Mucosa of descending colon (tissue), 3 donors: ENCODE data around the gene AQP2. TPM values are rescaled to one million over a fixed set of nuclear protein-coding genes. Genes with fewer than 3 reads are reported as not detected.

ENCODE experiments used
- ATAC-seq: fragments of 200-7000 bp; cut with Tn5 transposase; one replicate; pipeline ENCODE4 v1.9.1; 2020; ENCODE audit warnings: mild to moderate bottlenecking, moderate library complexity
- DNase-seq, 3 donors: peaks; one replicate each; pipeline ENCODE4 v3.0.0-alpha.2; 2020
- H3K36me3 ChIP-seq: fragments of 200-600 bp; one replicate; pipeline ENCODE4 v1.8.0; 2021; ENCODE audit warnings: low read depth, mild to moderate bottlenecking
- H3K4me1 ChIP-seq: fragments of 200-600 bp; one replicate; pipeline ENCODE4 v1.8.0; 2021; ENCODE audit warnings: low read depth, mild to moderate bottlenecking
- H3K4me3 ChIP-seq: fragments of 200-600 bp; one replicate; pipeline ENCODE4 v1.8.0; 2021; ENCODE audit warnings: mild to moderate bottlenecking
- H3K9me3 ChIP-seq: fragments of 200-600 bp; one replicate; pipeline ENCODE4 v1.8.0; 2021; ENCODE audit warnings: mild to moderate bottlenecking
- CTCF ChIP-seq: fragments of 200-600 bp; IDR thresholded peaks from one replicate; pipeline ENCODE4 v1.8.0; 2022; ENCODE audit warnings: antibody characterized with exemption, mild to moderate bottlenecking
- intact Hi-C, 2 donors: fragments of 100-400 bp; cut with DNase I in 1 of 2; cut with micrococcal nuclease in 1 of 2; formaldehyde crosslinking; loops; one replicate each; pipeline versions ENCODE4 v1.11.0 to v1.11.1; 2022; cut with DNase I, micrococcal nuclease
- total RNA-seq, 3 donors: library from RNA; stranded (reverse); fragmentation: NEBNext Ultra II Directional in 2 of 3; extraction: Animal tissue kit (Norgen Biotek cat#: 25700) in 2 of 3; gene quantifications; one replicate each; pipeline versions ENCODE4 v1.2.1 to v1.2.4, GENCODE V29; 2021 to 2023
- donor health status: DM: no; HTN: no; CAD: no; lungs with moderate emphysema.
- donor health status: DM: no; HTN: no; CAD: no.
- donor health status: DM: no; HTN: yes; CAD: no.

Gene AQP2
- total RNA-seq, 3 donors from 2014 or later: not detected

DNA sequence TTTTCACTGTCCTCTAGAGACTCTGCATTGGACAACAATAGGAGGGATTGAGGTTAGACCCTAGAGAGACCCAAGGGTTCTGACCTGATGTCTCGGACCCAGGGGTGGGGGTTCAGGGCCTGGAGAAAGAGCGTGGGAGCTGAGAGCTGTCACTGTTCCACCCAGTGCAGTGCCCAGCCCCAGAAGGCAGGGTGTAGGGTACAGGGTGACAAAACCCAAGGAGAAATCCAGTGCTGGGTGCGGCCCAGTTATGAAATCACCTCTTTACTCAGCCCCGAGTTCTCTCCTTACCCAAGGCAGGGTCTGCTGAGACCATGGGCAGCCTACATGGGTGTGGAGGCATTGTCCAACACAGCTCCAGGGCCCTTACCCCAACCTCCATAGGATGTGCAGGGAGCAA, 2.6 kb downstream of the AQP2 start:
- Histone ChIP-seq H3K4me1 (no peaks in the 10 kb centered on the region), H3K36me3 (no peaks in the 10 kb centered on the region), H3K4me3 (no peak overlapping the region), H3K9me3 (no peaks in the 10 kb centered on the region)
- ATAC-seq (peak; percentile 10), DNase-seq (no peak)
- TF ChIP-seq CTCF: no peak
- intact Hi-C loops: no loop called here

DNA sequence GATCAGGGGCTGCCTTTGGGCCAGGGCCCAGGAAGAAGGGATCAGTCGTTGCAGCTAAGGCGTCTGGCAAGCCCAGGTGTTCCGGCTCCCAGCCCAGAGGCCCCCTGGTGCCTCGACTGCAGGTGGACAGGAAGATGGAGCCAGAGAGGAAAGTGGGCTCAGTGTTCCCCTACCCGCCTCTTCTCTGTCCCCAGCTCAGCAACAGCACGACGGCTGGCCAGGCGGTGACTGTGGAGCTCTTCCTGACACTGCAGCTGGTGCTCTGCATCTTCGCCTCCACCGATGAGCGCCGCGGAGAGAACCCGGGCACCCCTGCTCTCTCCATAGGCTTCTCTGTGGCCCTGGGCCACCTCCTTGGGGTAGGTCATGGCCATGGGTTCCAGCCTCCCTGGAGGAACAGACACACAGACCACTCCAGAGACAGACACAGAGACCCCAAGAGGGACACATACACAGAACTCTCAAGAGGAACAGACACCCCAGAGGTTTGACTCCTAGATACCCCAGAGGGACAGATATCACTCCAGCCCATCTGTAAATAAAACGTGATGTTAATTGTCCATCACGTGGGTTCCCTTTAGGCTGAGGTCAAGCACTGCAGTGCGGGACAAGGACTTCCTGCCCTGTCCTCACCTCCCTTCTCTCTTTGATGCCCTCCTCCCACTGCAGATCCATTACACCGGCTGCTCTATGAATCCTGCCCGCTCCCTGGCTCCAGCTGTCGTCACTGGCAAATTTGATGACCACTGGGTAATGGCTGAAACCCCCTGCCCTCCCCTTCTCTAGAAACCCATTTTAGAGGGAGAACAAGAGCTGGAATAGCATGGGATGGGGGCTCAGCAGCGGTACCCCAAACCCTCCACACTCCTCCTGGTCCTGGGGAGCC, 3.7 kb downstream of the AQP2 start:
- no peak overlapping the region for H3K4me3 ChIP-seq
- no peaks in the 10 kb centered on the region for H3K36me3 ChIP-seq
- H3K9me3 ChIP-seq: no peaks in the 10 kb centered on the region
- H3K4me1 ChIP-seq: no peaks in the 10 kb centered on the region
- ATAC-seq (no peak), DNase-seq (no peak)
- intact Hi-C loops: no loop called here
- no peak for TF ChIP-seq CTCF

DNA sequence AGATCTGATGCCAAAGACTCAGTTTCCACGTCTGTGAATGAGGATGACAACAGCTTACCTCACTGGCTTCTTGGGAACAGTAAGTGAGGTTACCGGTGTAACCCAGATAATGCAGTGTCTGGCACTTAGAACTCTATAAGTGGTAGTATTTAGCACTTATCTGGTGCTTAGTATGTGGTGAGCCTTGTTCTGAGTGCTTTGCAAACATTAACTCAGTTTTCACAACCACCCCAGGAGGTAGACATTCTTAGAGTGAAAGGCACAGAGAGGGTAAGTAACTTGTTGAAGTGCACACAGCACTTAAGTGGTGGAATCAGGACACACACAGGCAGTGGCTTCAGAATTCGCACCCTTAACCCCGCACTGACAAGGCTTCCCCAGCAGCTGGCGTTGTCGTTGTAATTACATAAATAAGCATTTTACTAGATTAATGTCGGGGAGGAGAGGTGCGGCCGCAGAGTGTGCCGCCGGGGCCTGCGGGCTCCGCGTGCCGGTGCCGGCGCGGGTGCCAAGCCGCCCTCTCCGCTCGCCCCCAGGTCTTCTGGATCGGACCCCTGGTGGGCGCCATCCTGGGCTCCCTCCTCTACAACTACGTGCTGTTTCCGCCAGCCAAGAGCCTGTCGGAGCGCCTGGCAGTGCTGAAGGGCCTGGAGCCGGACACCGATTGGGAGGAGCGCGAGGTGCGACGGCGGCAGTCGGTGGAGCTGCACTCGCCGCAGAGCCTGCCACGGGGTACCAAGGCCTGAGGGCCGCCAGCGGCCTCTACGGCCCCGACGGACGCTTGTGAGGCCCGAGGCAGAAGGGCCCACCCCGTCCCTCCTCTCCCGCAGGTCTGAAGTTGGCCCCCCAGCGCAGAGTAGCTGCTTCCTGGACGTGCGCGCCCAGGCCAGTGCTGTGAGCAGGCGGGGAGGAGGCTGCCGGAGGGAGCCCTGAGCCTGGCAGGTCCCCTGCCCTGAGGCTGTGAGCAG, 4.6 kb downstream of the AQP2 start:
- intact Hi-C loops: no loop called here

GRCh38 chr12:49955899-49956662, 5.5 kb downstream of the AQP2 start:
- Histone ChIP-seq H3K4me1 (no peaks in the 10 kb centered on the region), H3K9me3 (no peaks in the 10 kb centered on the region)
- ATAC-seq: no peak

More for the DNA sequence above, 4.6 kb downstream of the AQP2 start:
- Histone ChIP-seq H3K9me3 (no peaks in the 10 kb centered on the region), H3K4me3 (no peak overlapping the region), H3K4me1 (no peaks in the 10 kb centered on the region), H3K36me3 (no peaks in the 10 kb centered on the region)
- TF ChIP-seq CTCF: no peak
- ATAC-seq: no peak
- DNase-seq: no peak

More at GRCh38 chr12:49955899-49956662, 5.5 kb downstream of the AQP2 start:
- no peak overlapping the region for H3K4me3 ChIP-seq
- H3K36me3 ChIP-seq: no peaks in the 10 kb centered on the region
- intact Hi-C loops: no loop called here
- no peak for TF ChIP-seq CTCF
- DNase-seq: no peak
